ENCODE data around the gene TUBB2B. TPM values are rescaled to one million over a fixed set of nuclear protein-coding genes. Genes with fewer than 3 reads are reported as not detected.

Gene TUBB2B
- total and polyA plus RNA-seq, 2 donors (not counting 1 experiment from before 2014, with no cell fraction given): 14.7 TPM; not detected in 1

GRCh38 chr6:3273707-3274521 lies 46.5 kb upstream of the TUBB2B start:
- H3K4me3 Mint-ChIP-seq: no peak overlapping the region
- ATAC-seq (ENCODE audit: low read depth) (no peak), DNase-seq (no peak)
- Histone ChIP-seq H3K4me2 (replicated peaks; ENCODE audit: low read depth, low read length, poor library complexity, severe bottlenecking) (no peak overlapping the region), H3K27ac (ENCODE audit: low read length in 2 of 2) (no peak overlapping the region), H3K27me3 (replicated peaks in 1 of 4; ENCODE audit: control extremely low read depth in 1 of 4, control insufficient read depth in 3 of 4, insufficient read depth in 4 of 4, low read length in 3 of 4) (no peaks in the 10 kb centered on the region), H2AFZ (ENCODE audit: insufficient read depth, low read depth, low read length, poor library complexity, severe bottlenecking) (no peak overlapping the region), H3K79me2 (ENCODE audit: control insufficient read depth, insufficient read depth, low read length) (peaks cover 4% of the 10 kb centered on the region), H3K4me1 (ENCODE audit: control insufficient read depth in 2 of 2, insufficient read depth in 2 of 2, low read length in 2 of 2) (no peaks in the 10 kb centered on the region), H3K4me3 (ENCODE audit: control extremely low read depth in 1 of 5, extremely low read depth in 1 of 5, insufficient read depth in 1 of 5, low read depth in 2 of 5, low read length in 4 of 5) (no peak overlapping the region), H4K20me1 (ENCODE audit: control insufficient read depth, insufficient read depth, low read length, poor library complexity, severe bottlenecking) (peaks cover 37% of the 10 kb centered on the region), H3K36me3 (replicated peaks in 1 of 2; ENCODE audit: control extremely low read depth in 1 of 2, control insufficient read depth in 1 of 2, extremely low read depth in 1 of 2, insufficient read depth in 2 of 2, low read length in 1 of 2) (peaks cover 0 to 29% of the 10 kb centered on the region in 2 experiments), H3K9ac (ENCODE audit: low read length) (no peak overlapping the region), H3K9me3 (ENCODE audit: control extremely low read depth in 1 of 3, control insufficient read depth in 2 of 3, insufficient read depth in 1 of 3, low read length in 2 of 3) (no peaks in the 10 kb centered on the region)
- CTCF ChIA-PET: interaction anchor here (3.4 to 14.3 kb wide), 2 partner anchors 458 to 705 kb away, joined by 9 to 269 read pairs; no protein-coding TSS in a partner anchor
- intact Hi-C loops (cut with micrococcal nuclease): no loop called here
- H3K27me3 Mint-ChIP-seq: no peaks in the 10 kb centered on the region
- no peaks in the 10 kb centered on the region for H3K9me3 Mint-ChIP-seq (ENCODE audit: insufficient read depth)
- TF ChIP-seq EZH2 (IDR thresholded peaks at IDR 0.05; ENCODE audit: borderline replicate concordance, insufficient read depth, low read depth, low read length, poor library complexity, severe bottlenecking): no peak
- no peak for TF ChIP-seq CTCF (IDR thresholded peaks at IDR 0.05)
- no peak overlapping the region for H3K27ac Mint-ChIP-seq
- POLR2A ChIA-PET: no interaction called here
- no peaks in the 10 kb centered on the region for H3K4me1 Mint-ChIP-seq
- WGBS (ENCODE audit: insufficient coverage): 94% methylated on average over 8 of the region's 9 CpGs

DNA sequence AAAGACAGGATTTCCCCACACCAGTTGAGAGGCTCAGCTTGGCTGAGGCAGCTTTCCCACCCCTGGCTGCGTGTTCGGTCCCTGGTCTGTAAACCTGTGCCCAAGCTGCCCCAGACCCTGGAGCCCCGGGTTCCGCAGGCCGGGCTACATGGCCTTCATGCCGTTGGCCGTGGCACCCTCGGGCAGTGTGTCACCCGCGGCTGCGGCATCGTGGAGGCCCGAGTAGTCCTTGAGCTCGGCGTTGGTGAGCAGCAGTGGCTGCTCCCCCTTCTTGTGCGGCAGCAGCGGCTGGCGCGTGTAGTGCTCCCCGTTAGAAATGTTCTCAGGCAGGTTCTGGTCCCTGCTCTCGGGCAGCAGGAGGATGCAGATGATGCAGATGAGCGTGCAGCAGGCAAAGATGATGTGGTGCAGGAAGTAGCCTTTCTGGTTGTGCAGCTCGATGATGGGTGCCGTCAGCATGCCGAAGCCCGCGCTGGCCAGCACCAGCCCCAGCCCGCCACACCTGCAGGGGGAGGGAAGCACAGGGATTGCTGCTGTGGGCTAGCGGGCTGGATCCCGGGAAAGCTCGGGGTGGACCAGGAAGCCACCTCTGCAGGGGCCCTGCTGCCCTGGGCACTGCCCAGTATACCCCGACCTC lies 45.6 kb upstream of the TUBB2B start:
- H3K27ac ChIP-seq (ENCODE audit: low read length in 2 of 2): no peak overlapping the region
- H3K9me3 ChIP-seq (ENCODE audit: control extremely low read depth in 1 of 3, control insufficient read depth in 2 of 3, insufficient read depth in 1 of 3, low read length in 2 of 3): no peaks in the 10 kb centered on the region
- 97% methylated on average over 28 of the region's 32 CpGs for WGBS (ENCODE audit: insufficient coverage)
- H3K9ac ChIP-seq (ENCODE audit: low read length): no peak overlapping the region
- peaks cover 41% of the 10 kb centered on the region for H4K20me1 ChIP-seq (ENCODE audit: control insufficient read depth, insufficient read depth, low read length, poor library complexity, severe bottlenecking)
- Mint-ChIP-seq H3K27ac (no peak overlapping the region), H3K4me3 (no peak overlapping the region), H3K9me3 (ENCODE audit: insufficient read depth) (no peaks in the 10 kb centered on the region), H3K4me1 (no peaks in the 10 kb centered on the region), H3K27me3 (no peaks in the 10 kb centered on the region)
- no peaks in the 10 kb centered on the region for H3K4me1 ChIP-seq (ENCODE audit: control insufficient read depth in 2 of 2, insufficient read depth in 2 of 2, low read length in 2 of 2)
- no peaks in the 10 kb centered on the region for H3K27me3 ChIP-seq (replicated peaks in 1 of 4; ENCODE audit: control extremely low read depth in 1 of 4, control insufficient read depth in 3 of 4, insufficient read depth in 4 of 4, low read length in 3 of 4)
- peaks cover 0 to 29% of the 10 kb centered on the region in 2 experiments for H3K36me3 ChIP-seq (replicated peaks in 1 of 2; ENCODE audit: control extremely low read depth in 1 of 2, control insufficient read depth in 1 of 2, extremely low read depth in 1 of 2, insufficient read depth in 2 of 2, low read length in 1 of 2)
- H3K79me2 ChIP-seq (ENCODE audit: control insufficient read depth, insufficient read depth, low read length): peaks cover 5% of the 10 kb centered on the region
- CTCF ChIA-PET: interaction anchor here (1.2 to 14.3 kb wide), 3 partner anchors 22 to 459 kb away, joined by 4 to 269 read pairs (median 9); no protein-coding TSS in a partner anchor
- intact Hi-C loops (cut with micrococcal nuclease): no loop called here
- H2AFZ ChIP-seq (ENCODE audit: insufficient read depth, low read depth, low read length, poor library complexity, severe bottlenecking): no peak overlapping the region
- POLR2A ChIA-PET: no interaction called here
- H3K4me3 ChIP-seq (ENCODE audit: control extremely low read depth in 1 of 5, extremely low read depth in 1 of 5, insufficient read depth in 1 of 5, low read depth in 2 of 5, low read length in 4 of 5): no peak overlapping the region
- TF ChIP-seq CTCF (IDR thresholded peaks at IDR 0.05) (no peak), EZH2 (IDR thresholded peaks at IDR 0.05; ENCODE audit: borderline replicate concordance, insufficient read depth, low read depth, low read length, poor library complexity, severe bottlenecking) (no peak)
- DNase-seq (no peak), ATAC-seq (ENCODE audit: low read depth) (no peak)
- no peak overlapping the region for H3K4me2 ChIP-seq (replicated peaks; ENCODE audit: low read depth, low read length, poor library complexity, severe bottlenecking)
